Muscle layer of colon (tissue), 2 donors: ENCODE data around the gene OR2AT4.

ENCODE experiments used
- H3K27ac ChIP-seq: one replicate; pipeline ENCODE4 v1.7.0; 2013; ENCODE audit warnings: low read depth, mild to moderate bottlenecking, low read length, moderate library complexity
- H3K27me3 ChIP-seq, 2 donors: one replicate each; pipeline ENCODE4 v1.7.0; 2013; ENCODE audit warnings: low read length in 2 of 2, mild to moderate bottlenecking in 2 of 2; ENCODE audit not compliant: insufficient read depth in 2 of 2, control insufficient read depth in 1 of 2
- H3K36me3 ChIP-seq: one replicate; pipeline ENCODE4 v1.7.0; 2013; ENCODE audit warnings: mild to moderate bottlenecking, low read length; ENCODE audit not compliant: insufficient read depth
- H3K4me1 ChIP-seq: one replicate; pipeline ENCODE4 v1.7.0; 2013; ENCODE audit warnings: mild to moderate bottlenecking, low read length; ENCODE audit not compliant: insufficient read depth
- H3K4me3 ChIP-seq, 2 donors: one replicate each; pipeline ENCODE4 v1.7.0; 2013; ENCODE audit warnings: low read length in 2 of 2, low read depth in 1 of 2, mild to moderate bottlenecking in 1 of 2, moderate library complexity in 1 of 2
- H3K9ac ChIP-seq: one replicate; pipeline ENCODE4 v1.7.0; 2013; ENCODE audit warnings: low read length
- H3K9me3 ChIP-seq: one replicate; pipeline ENCODE4 v1.7.0; 2013; ENCODE audit warnings: mild to moderate bottlenecking, low read length
- donor health status: abdominal sarcoma.
- donor health status: Adenocarcinoma of cecum.

Gene OR2AT4

DNA sequence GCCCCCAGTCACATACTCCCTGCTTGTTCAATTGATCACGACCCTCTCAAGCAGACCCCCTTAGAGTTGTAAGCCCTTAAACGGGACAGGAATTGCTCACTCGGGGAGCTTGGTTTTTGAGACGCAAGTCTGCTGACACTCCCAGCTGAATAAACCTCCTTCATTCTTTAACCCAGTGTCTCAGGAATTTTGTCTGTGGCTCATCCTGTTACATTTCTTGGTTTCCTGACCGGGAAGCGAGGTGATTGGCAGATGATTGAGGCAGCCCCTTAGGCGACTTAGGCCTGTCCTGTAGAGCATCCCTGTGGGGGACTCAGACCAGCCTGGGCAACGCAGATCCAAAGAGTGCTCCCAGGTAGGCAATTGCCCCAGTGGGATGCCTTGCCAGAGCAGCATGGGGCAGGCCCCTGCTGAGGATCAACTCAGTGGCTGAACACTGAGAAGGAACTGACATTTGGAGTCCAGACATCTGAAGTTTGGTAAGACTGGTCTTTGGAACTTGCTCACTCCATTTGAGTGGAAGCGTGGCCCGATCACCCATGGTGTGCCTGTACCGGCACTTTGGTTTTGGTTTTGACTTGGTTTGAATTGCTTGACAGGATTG lies 56.4 kb downstream of the OR2AT4 start:
- Histone ChIP-seq H3K36me3 (no peaks in the 10 kb centered on the region), H3K4me1 (no peaks in the 10 kb centered on the region), H3K4me3 (no peak overlapping the region), H3K27me3 (no peaks in the 10 kb centered on the region), H3K9ac (no peak overlapping the region), H3K27ac (no peak overlapping the region), H3K9me3 (no peaks in the 10 kb centered on the region)

DNA sequence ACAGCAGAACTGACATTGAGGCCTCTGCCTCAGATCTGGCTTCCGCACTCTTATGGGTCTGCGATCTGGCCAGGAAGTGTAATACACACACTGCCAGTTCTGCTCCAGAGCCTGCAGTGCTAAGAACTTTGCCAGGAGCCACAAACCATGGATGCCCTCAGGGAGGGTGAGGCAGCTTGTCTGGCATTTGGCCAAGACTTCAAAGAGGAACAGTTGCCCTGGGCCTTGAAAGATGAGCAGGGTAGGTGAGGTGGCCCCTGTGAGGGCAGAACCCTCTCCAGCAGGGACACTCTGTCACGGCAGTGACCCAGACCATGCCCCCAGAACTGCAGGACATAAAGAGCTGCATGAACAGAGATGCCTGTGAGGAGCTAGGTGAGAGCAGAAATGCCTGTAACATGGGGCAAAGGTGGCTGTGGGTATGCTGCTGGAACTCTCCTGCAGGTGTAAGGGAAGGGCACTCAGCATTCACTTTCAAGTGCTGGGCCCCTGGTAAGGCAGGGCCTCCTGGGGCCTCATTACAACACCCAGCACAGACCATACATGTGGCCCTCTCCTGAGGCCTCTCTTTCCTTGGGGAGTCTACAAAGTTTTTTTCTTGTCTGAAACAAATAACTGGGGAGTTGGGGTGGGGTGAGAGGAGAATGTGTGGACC lies 60.6 kb downstream of the OR2AT4 start:
- Histone ChIP-seq H3K27ac (no peak overlapping the region), H3K4me3 (no peak overlapping the region), H3K4me1 (no peaks in the 10 kb centered on the region), H3K9ac (no peak overlapping the region), H3K27me3 (no peaks in the 10 kb centered on the region), H3K9me3 (no peaks in the 10 kb centered on the region), H3K36me3 (no peaks in the 10 kb centered on the region)

DNA sequence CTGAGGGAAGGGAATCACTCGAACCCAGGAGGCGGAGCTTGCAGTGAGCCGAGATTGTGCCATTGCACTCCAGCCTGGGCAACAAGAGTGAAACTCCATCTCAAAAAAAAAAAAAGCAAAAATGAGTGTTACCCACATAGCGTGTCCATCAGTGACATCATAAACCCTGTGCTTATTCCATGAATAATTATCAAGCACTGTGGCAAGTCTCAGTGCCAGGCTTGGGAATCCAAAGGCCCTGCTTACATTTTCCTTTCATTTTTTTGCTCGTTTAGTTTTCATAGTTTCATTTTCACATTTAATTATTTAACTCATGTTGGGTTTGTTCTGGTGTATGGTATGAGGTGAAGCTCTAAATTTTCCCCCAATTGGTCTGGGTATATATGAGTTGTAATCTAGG lies 61.4 kb downstream of the OR2AT4 start:
- no peaks in the 10 kb centered on the region for H3K4me1 ChIP-seq
- no peaks in the 10 kb centered on the region for H3K36me3 ChIP-seq
- H3K9ac ChIP-seq: no peak overlapping the region
- H3K27ac ChIP-seq: no peak overlapping the region
- no peaks in the 10 kb centered on the region for H3K27me3 ChIP-seq
- H3K9me3 ChIP-seq: no peaks in the 10 kb centered on the region
- H3K4me3 ChIP-seq: no peak overlapping the region

- no peaks in the 10 kb centered on the region for H3K4me1 ChIP-seq
- no peaks in the 10 kb centered on the region for H3K27me3 ChIP-seq
- no peak overlapping the region for H3K4me3 ChIP-seq
- no peaks in the 10 kb centered on the region for H3K9me3 ChIP-seq
- H3K36me3 ChIP-seq: no peaks in the 10 kb centered on the region
- no peak overlapping the region for H3K27ac ChIP-seq
- H3K9ac ChIP-seq: no peak overlapping the region
Measured at GRCh38 chr11:75033916-75034315, 62.8 kb downstream of the OR2AT4 start.

DNA sequence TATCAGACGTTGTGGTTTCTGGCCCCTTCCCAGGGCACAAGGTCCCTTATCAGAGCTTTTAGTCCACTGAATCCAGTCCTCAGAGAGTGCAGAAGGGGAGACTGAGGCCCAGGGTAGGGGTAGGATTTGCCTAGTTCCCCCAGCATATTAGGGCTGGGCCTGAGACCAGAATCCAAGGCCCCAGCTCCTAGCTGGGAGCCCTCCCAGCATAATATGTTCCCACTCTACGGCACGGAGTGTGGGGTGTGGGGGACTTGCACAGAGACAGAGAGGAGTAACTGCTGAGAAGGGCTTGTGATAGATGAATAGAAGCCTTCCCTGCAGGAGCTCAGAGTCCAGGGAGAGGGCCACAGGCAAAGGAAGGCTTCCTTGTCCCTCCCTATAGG lies 64.1 kb downstream of the OR2AT4 start:
- Histone ChIP-seq H3K27ac (no peak overlapping the region), H3K4me1 (no peaks in the 10 kb centered on the region), H3K4me3 (no peak overlapping the region), H3K36me3 (no peaks in the 10 kb centered on the region), H3K27me3 (no peaks in the 10 kb centered on the region), H3K9ac (no peak overlapping the region), H3K9me3 (no peaks in the 10 kb centered on the region)

GRCh38 chr11:75031771-75032549 lies 64.7 kb downstream of the OR2AT4 start:
- H3K27ac ChIP-seq: no peak overlapping the region
- no peak overlapping the region for H3K9ac ChIP-seq
- no peaks in the 10 kb centered on the region for H3K9me3 ChIP-seq
- H3K4me3 ChIP-seq: no peak overlapping the region
- no peaks in the 10 kb centered on the region for H3K4me1 ChIP-seq
- H3K27me3 ChIP-seq: no peaks in the 10 kb centered on the region
- no peaks in the 10 kb centered on the region for H3K36me3 ChIP-seq
